ENCODE data around the gene RIOK3.

DNA sequence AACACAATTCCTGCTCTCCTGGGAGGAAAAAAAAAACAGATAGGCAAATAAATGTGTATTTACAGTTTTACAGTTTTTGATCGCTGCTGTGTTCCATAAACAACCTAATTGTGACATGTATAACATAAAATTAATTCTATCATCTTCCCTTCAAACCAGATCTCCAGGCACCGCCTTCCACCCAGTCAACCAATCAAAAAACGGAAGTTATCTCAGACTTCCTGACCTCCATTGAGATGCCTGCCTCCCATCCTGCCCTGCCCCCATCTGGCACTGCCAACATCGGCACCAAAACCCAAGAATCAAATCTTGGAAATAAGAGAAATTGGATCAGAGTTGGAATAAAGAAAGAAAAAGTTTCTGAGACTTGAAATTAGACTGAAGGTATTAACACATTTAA is 3.1 kb upstream of the RIOK3 start:
- TF ChIP-seq, protein P1, sequence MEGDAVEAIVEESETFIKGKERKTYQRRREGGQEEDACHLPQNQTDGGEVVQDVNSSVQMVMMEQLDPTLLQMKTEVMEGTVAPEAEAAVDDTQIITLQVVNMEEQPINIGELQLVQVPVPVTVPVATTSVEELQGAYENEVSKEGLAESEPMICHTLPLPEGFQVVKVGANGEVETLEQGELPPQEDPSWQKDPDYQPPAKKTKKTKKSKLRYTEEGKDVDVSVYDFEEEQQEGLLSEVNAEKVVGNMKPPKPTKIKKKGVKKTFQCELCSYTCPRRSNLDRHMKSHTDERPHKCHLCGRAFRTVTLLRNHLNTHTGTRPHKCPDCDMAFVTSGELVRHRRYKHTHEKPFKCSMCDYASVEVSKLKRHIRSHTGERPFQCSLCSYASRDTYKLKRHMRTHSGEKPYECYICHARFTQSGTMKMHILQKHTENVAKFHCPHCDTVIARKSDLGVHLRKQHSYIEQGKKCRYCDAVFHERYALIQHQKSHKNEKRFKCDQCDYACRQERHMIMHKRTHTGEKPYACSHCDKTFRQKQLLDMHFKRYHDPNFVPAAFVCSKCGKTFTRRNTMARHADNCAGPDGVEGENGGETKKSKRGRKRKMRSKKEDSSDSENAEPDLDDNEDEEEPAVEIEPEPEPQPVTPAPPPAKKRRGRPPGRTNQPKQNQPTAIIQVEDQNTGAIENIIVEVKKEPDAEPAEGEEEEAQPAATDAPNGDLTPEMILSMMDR (conservative IDR thresholded peaks at IDR 0.05; ENCODE audit: low read depth, low read length), result no peak
- no peak for TF ChIP-seq EZH2 (IDR thresholded peaks at IDR 0.05; ENCODE audit: low read length, unreplicated experiment)
